Panc1 (cell line): ENCODE measurements around the gene SEMA4D. TPM values are rescaled to one million over a fixed set of nuclear protein-coding genes. Genes with fewer than 3 reads are reported as not detected.

Experiments
- ATAC-seq: fragments of 200-7000 bp; cut with Tn5 transposase; 2 replicates; pipeline ENCODE4 v1.9.1; 2020; ENCODE audit warnings: mild to moderate bottlenecking, moderate library complexity
- BruUV-seq: library from RNA; stranded (reverse); fragments of 400-500 nt; replicated peaks from 2 replicates; lab custom pipeline; 2021; lab: Mats Ljungman, UMichigan
- CTCF ChIA-PET: fragments of 300-600 bp; sonication (Branson Sonifier 250); formaldehyde crosslinking; loops from one replicate; lab custom pipeline; 2022; ENCODE audit warnings: antibody characterized with exemption; lab: Charles Lee
- POLR2A ChIA-PET: fragments of 300-600 bp; sonication (Branson Sonifier 250); formaldehyde crosslinking; loops from one replicate; lab custom pipeline; 2022; ENCODE audit warnings: antibody characterized with exemption; lab: Charles Lee
- DNase-seq: peaks from one replicate; pipeline ENCODE4 v3.0.0-alpha.2; 2010; ENCODE audit warnings: low read depth, low spot score
- H3K27ac ChIP-seq: 2 replicates; pipeline ENCODE4 v1.5.1; 2011; ENCODE audit warnings: mild to moderate bottlenecking, low read length, inconsistent platforms
- H3K27me3 ChIP-seq: fragments of 200-500 bp; sonication (Bioruptor generic); 2 replicates; pipeline ENCODE4 v1.6.0; 2014; ENCODE audit warnings: low read length, inconsistent platforms; ENCODE audit not compliant: control insufficient read depth, insufficient read depth
- H3K36me3 ChIP-seq: fragments of 200-500 bp; sonication (Bioruptor generic); 2 replicates; pipeline ENCODE4 v1.5.1; 2014; ENCODE audit warnings: inconsistent platforms, mild to moderate bottlenecking, low read length, moderate library complexity; ENCODE audit not compliant: control insufficient read depth, insufficient read depth
- H3K4me1 ChIP-seq: 2 replicates; pipeline ENCODE4 v1.5.1; 2011; ENCODE audit warnings: inconsistent platforms, mild to moderate bottlenecking, low read length, moderate library complexity; ENCODE audit not compliant: control insufficient read depth, insufficient read depth
- H3K4me3 ChIP-seq, 2 experiments: 2 replicates each; pipeline ENCODE4 v1.5.1; 2011 to 2012; ENCODE audit warnings: low read depth in 2 of 2, low read length in 2 of 2, mild to moderate bottlenecking in 2 of 2, inconsistent platforms in 1 of 2, moderate library complexity in 1 of 2
- H3K9me3 ChIP-seq: fragments of 200-500 bp; sonication (Bioruptor generic); 2 replicates; pipeline ENCODE4 v1.5.1; 2014; ENCODE audit warnings: low read depth, mild to moderate bottlenecking, inconsistent platforms, low read length, moderate library complexity; ENCODE audit not compliant: control insufficient read depth, insufficient read depth
- POLR2AphosphoS5 ChIP-seq: IDR thresholded peaks from 2 replicates; pipeline ENCODE4 v1.6.1; 2012; ENCODE audit warnings: mild to moderate bottlenecking, low read depth, low read length, moderate library complexity
- SIN3A ChIP-seq: IDR thresholded peaks from 2 replicates; pipeline ENCODE4 v1.6.1; 2012; ENCODE audit warnings: low read depth, mild to moderate bottlenecking, low read length, moderate library complexity, borderline replicate concordance; ENCODE audit not compliant: insufficient read depth
- TCF7L2 ChIP-seq: IDR thresholded peaks from 2 replicates; pipeline ENCODE4 v1.6.1; 2011; ENCODE audit warnings: mild to moderate bottlenecking, low read depth, low read length, inconsistent platforms
- in situ Hi-C: cut with HindIII; loops from 2 replicates; pipeline ENCODE4 v1.10.0; 2016; ENCODE audit warnings: low sequenced_read_pairs, low pct_unique_long_range_greater_than_20kb
- intact Hi-C: fragments of 100-400 bp; cut with micrococcal nuclease; formaldehyde crosslinking; loops from one replicate; pipeline ENCODE4 v1.10.0; 2022; ENCODE audit not compliant: unreplicated experiment
- total RNA-seq: library from RNA; stranded (reverse); gene quantifications from one replicate; pipeline ENCODE4 v1.2.1, GENCODE V29; 2021; ENCODE audit not compliant: unreplicated experiment
- TF ChIP-seq, protein P1 (sequence below), 2 experiments: IDR thresholded peaks; 2 replicates each; pipeline ENCODE4 v1.6.1; 2011 to 2012; ENCODE audit warnings: low read depth in 2 of 2, control low read depth in 1 of 2, low read length in 1 of 2, mild to moderate bottlenecking in 1 of 2, moderate library complexity in 1 of 2; ENCODE audit not compliant: insufficient read depth in 1 of 2
- TF ChIP-seq, protein P2 (sequence below): fragments of 450-650 bp; IDR thresholded peaks from 2 replicates; pipeline ENCODE4 v1.5.1; 2017; ENCODE audit warnings: mild to moderate bottlenecking

The SEMA4D gene
- total RNA-seq, 1 experiment from 2014 or later: 6.5 TPM

DNA sequence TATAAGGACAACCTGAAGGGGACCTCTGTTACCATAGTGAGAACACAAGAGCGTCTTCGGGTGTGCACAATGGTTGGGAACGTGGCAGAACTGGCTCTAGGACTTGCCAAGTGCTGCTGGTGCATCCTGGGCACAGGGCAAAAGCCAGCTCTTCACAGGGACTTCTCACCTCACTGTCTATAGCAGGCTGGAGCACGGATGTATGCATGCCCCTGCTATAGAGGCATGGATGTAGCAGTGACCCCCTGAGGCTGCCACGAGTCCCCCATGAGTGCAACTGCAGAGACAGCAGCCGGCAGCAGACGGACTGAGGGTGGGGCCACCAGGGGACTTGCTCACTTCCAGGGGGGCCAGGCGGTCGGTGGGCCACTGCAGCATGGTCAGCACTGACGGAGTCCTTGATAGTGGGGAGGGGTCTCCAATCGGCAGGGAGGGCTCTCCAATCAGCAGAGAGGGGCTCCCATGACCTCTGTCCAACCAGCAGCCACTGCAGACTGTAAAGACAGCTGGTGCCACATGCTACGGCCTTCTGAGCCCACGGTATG, 64.9 kb downstream of the SEMA4D start:
- no peak for DNase-seq
- no peaks in the 10 kb centered on the region for H3K27me3 ChIP-seq
- intact Hi-C loops (no loop called here), in situ Hi-C loops (no loop called here)
- H3K9me3 ChIP-seq: no peaks in the 10 kb centered on the region
- H3K27ac ChIP-seq: no peak overlapping the region
- no peaks in the 10 kb centered on the region for H3K4me1 ChIP-seq
- no peak for ATAC-seq
- TF ChIP-seq, protein P1, sequence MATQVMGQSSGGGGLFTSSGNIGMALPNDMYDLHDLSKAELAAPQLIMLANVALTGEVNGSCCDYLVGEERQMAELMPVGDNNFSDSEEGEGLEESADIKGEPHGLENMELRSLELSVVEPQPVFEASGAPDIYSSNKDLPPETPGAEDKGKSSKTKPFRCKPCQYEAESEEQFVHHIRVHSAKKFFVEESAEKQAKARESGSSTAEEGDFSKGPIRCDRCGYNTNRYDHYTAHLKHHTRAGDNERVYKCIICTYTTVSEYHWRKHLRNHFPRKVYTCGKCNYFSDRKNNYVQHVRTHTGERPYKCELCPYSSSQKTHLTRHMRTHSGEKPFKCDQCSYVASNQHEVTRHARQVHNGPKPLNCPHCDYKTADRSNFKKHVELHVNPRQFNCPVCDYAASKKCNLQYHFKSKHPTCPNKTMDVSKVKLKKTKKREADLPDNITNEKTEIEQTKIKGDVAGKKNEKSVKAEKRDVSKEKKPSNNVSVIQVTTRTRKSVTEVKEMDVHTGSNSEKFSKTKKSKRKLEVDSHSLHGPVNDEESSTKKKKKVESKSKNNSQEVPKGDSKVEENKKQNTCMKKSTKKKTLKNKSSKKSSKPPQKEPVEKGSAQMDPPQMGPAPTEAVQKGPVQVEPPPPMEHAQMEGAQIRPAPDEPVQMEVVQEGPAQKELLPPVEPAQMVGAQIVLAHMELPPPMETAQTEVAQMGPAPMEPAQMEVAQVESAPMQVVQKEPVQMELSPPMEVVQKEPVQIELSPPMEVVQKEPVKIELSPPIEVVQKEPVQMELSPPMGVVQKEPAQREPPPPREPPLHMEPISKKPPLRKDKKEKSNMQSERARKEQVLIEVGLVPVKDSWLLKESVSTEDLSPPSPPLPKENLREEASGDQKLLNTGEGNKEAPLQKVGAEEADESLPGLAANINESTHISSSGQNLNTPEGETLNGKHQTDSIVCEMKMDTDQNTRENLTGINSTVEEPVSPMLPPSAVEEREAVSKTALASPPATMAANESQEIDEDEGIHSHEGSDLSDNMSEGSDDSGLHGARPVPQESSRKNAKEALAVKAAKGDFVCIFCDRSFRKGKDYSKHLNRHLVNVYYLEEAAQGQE (IDR thresholded peaks at IDR 0.05; ENCODE audit: insufficient read depth in 1 of 2, low read depth in 2 of 2, low read length in 1 of 2): no peak
- no peak for TF ChIP-seq TCF7L2
- TF ChIP-seq, protein P2, sequence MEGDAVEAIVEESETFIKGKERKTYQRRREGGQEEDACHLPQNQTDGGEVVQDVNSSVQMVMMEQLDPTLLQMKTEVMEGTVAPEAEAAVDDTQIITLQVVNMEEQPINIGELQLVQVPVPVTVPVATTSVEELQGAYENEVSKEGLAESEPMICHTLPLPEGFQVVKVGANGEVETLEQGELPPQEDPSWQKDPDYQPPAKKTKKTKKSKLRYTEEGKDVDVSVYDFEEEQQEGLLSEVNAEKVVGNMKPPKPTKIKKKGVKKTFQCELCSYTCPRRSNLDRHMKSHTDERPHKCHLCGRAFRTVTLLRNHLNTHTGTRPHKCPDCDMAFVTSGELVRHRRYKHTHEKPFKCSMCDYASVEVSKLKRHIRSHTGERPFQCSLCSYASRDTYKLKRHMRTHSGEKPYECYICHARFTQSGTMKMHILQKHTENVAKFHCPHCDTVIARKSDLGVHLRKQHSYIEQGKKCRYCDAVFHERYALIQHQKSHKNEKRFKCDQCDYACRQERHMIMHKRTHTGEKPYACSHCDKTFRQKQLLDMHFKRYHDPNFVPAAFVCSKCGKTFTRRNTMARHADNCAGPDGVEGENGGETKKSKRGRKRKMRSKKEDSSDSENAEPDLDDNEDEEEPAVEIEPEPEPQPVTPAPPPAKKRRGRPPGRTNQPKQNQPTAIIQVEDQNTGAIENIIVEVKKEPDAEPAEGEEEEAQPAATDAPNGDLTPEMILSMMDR: no peak
- no peak for TF ChIP-seq SIN3A
- TF ChIP-seq POLR2AphosphoS5: no peak
- ChIA-PET POLR2A (no interaction called here), CTCF (no interaction called here)
- H3K4me3 ChIP-seq: no peak overlapping the region
- no peaks in the 10 kb centered on the region for H3K36me3 ChIP-seq
- no TSS peak for BruUV-seq

DNA sequence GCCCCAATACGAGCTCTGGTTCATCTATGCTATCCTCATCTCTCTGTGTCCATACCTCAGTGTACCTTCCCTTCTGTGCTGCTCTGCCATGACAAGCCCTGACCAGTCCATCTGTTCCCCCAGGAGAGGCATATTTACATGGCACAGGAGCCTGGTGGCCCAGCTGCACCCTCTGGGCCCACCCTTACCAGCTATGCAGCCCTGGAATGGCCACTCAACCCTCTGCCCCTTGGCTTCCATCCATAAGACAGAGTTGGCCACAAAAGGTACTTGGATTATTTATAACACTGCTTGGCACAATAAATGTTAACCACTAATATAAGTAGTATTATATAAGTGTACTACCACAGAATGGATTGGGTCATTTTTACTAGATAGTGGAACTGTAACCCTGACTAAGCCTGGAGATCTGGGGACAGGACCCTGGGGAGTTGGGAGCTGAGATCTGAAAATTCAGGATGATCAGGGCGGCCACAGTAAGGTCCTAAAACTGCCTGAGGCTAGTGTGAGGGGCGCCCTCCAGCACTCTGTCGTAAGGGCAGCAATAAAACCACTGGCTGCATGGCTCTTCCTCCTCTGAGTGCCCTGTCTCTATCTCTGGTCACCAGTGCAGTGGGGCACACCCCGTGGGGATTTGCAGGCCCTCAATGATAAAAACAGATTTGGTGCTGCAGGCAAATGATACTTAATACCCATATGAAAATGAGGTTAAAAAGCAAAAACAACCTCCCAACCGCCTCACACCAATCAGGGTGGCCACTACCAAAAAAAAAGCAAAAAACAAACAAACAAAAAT, 65.8 kb downstream of the SEMA4D start:
- ChIA-PET CTCF (no interaction called here), POLR2A (no interaction called here)
- no peaks in the 10 kb centered on the region for H3K4me1 ChIP-seq
- intact Hi-C loops: no loop called here
- no peaks in the 10 kb centered on the region for H3K27me3 ChIP-seq
- no peak for DNase-seq
- BruUV-seq: no TSS peak
- H3K4me3 ChIP-seq: no peak overlapping the region
- no peaks in the 10 kb centered on the region for H3K9me3 ChIP-seq
- no peak for ATAC-seq
- in situ Hi-C loops: no loop called here
- TF ChIP-seq, protein P2: no peak
- H3K27ac ChIP-seq: no peak overlapping the region
- H3K36me3 ChIP-seq: no peaks in the 10 kb centered on the region
